ENCODE data around the gene COL8A2. TPM values are rescaled to one million over a fixed set of nuclear protein-coding genes. Genes with fewer than 3 reads are reported as not detected.
A peak's percentile ranks its signal among the peaks of the same experiment; 100 is the strongest.

The COL8A2 gene
- total RNA-seq, 4 donors from 2014 or later = 1.2 to 5.4 (median 1.7) TPM

GRCh38 chr1:36142121-36142520 is 17.1 kb upstream of the COL8A2 start:
- in situ Hi-C loops (cut with MboI; ENCODE audit: low pct_ligation_motif_present in 1 of 4, low pct_unique_long_range_greater_than_20kb in 1 of 4, low sequenced_read_pairs in 3 of 4) (no loop called here), intact Hi-C loops (cut with DNase I; ENCODE audit: low total_unique reads) (no loop called here)
- no peaks in the 10 kb centered on the region for H3K9me3 ChIP-seq
- H3K36me3 ChIP-seq = peaks cover 0 to 20% (median 8%) of the 10 kb centered on the region in 4 donors
- no peak overlapping the region for H3K4me3 ChIP-seq
- DNase-seq = no peak
- no peak for TF ChIP-seq CTCF (IDR thresholded peaks at IDR 0.05)
- TF ChIP-seq POLR2AphosphoS5 (IDR thresholded peaks at IDR 0.05) = no peak
- no peak for TF ChIP-seq EP300 (IDR thresholded peaks at IDR 0.05; ENCODE audit: low read depth)
- TF ChIP-seq POLR2A (IDR thresholded peaks at IDR 0.05) = no peak
- peak overlapping the region in 1 of 4 donors; percentile 22 for H3K27ac ChIP-seq
- no peaks in the 10 kb centered on the region for H3K27me3 ChIP-seq
- WGBS, 2 donors (ENCODE audit: low coverage in 1 of 2) = 19% methylated on average over 1 of the region's 1 CpG; no CpG with 5 or more reads in 1 of the 2 donors
- peaks cover 6 to 22% (median 6%) of the 10 kb centered on the region in 4 donors for H3K4me1 ChIP-seq

DNA sequence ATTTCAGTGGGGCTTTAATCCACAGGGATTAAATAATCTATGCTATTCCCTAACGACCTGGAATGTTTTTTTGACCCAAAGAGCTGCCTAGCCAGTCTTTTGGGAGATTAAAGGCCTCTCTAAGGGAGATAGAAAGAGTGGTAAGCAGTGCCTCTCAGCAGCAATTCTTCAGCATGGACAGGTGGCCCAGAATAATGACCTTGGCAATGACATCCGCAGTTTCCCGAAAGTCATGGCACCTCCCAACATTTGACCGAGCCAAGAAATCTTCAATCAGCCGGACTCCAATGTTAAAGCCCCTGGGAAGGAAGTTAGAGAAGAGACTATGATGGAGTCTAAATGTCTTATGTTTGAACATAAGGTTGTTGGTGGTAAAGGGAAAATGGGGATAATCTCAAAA is 14.5 kb upstream of the COL8A2 start:
- TF ChIP-seq CTCF (IDR thresholded peaks at IDR 0.05) (no peak), POLR2A (IDR thresholded peaks at IDR 0.05) (no peak), POLR2AphosphoS5 (IDR thresholded peaks at IDR 0.05) (no peak), EP300 (IDR thresholded peaks at IDR 0.05; ENCODE audit: low read depth) (no peak)
- no peak overlapping the region for H3K27ac ChIP-seq
- no peak overlapping the region for H3K4me3 ChIP-seq
- H3K27me3 ChIP-seq = no peaks in the 10 kb centered on the region
- 86 to 88% methylated on average over 5 of the region's 5 CpGs for WGBS, 2 donors (ENCODE audit: low coverage in 1 of 2)
- intact Hi-C loops (cut with DNase I; ENCODE audit: low total_unique reads) (no loop called here), in situ Hi-C loops (cut with MboI; ENCODE audit: low pct_ligation_motif_present in 1 of 4, low pct_unique_long_range_greater_than_20kb in 1 of 4, low sequenced_read_pairs in 3 of 4) (no loop called here)
- peaks cover 6 to 42% (median 12%) of the 10 kb centered on the region in 4 donors for H3K4me1 ChIP-seq
- DNase-seq = no peak
- H3K9me3 ChIP-seq = no peaks in the 10 kb centered on the region
- peaks cover 0 to 22% (median 8%) of the 10 kb centered on the region in 4 donors for H3K36me3 ChIP-seq

DNA sequence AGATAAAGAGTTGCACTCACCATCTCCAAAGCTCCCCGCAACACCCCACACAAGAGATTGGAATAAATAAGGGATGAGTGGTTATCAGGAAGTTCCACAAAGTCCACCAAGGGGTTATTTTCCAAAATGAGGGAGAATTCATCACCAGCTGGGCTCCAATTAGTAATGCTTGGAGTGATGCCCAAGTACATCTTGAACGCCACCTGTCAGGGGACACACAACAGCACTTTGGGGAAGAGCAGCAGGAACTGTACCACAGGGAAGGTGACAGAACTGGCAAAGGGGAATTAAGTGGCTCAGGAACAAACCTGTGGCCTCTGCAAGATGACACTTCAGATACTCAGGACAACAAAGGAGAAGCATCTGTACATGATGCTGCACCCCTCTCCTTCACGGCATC is 12.8 kb upstream of the COL8A2 start:
- WGBS, 2 donors (ENCODE audit: low coverage in 1 of 2) = 67 to 87% methylated on average over 1 to 3 of the region's 3 CpGs
- Histone ChIP-seq H3K4me1 (peaks cover 6 to 55% (median 23%) of the 10 kb centered on the region in 4 donors), H3K4me3 (no peak overlapping the region), H3K9me3 (no peaks in the 10 kb centered on the region), H3K36me3 (peaks cover 0 to 22% (median 8%) of the 10 kb centered on the region in 4 donors), H3K27ac (peak overlapping the region in 1 of 4 donors; percentile 48), H3K27me3 (no peaks in the 10 kb centered on the region)
- intact Hi-C loops (cut with DNase I; ENCODE audit: low total_unique reads) = no loop called here
- in situ Hi-C loops (cut with MboI; ENCODE audit: low pct_ligation_motif_present in 1 of 4, low pct_unique_long_range_greater_than_20kb in 1 of 4, low sequenced_read_pairs in 3 of 4) = no loop called here
- no peak for DNase-seq
- no peak for TF ChIP-seq CTCF (IDR thresholded peaks at IDR 0.05)
- TF ChIP-seq EP300 (IDR thresholded peaks at IDR 0.05; ENCODE audit: low read depth) = no peak

GRCh38 chr1:36137226-36137625 is 12.2 kb upstream of the COL8A2 start:
- intact Hi-C loops (cut with DNase I; ENCODE audit: low total_unique reads) (no loop called here), in situ Hi-C loops (cut with MboI; ENCODE audit: low pct_ligation_motif_present in 1 of 4, low pct_unique_long_range_greater_than_20kb in 1 of 4, low sequenced_read_pairs in 3 of 4) (no loop called here)
- DNase-seq = no peak
- H3K27me3 ChIP-seq = no peaks in the 10 kb centered on the region
- peaks cover 0 to 22% (median 8%) of the 10 kb centered on the region in 4 donors for H3K36me3 ChIP-seq
- no peak overlapping the region for H3K4me3 ChIP-seq
- WGBS, 2 donors (ENCODE audit: low coverage in 1 of 2) = 60 to 68% methylated on average over 3 to 5 of the region's 5 CpGs
- H3K9me3 ChIP-seq = no peaks in the 10 kb centered on the region
- peak overlapping the region; percentile 48 to 70 (median 62) for H3K27ac ChIP-seq
- peaks cover 4 to 49% (median 20%) of the 10 kb centered on the region in 4 donors for H3K4me1 ChIP-seq
- TF ChIP-seq EP300 (IDR thresholded peaks at IDR 0.05; ENCODE audit: low read depth) (no peak), POLR2A (IDR thresholded peaks at IDR 0.05) (no peak), CTCF (IDR thresholded peaks at IDR 0.05) (no peak), POLR2AphosphoS5 (IDR thresholded peaks at IDR 0.05) (no peak)
